CD4-positive, alpha-beta T cell treated with Interleukin-15 for 1 hour (primary cell): ENCODE measurements around the gene ALDH2.
"Not testable (repeated sequence)": the region's sequence is repeated elsewhere in the genome, so short reads cannot be mapped to it uniquely, and the experiment has no call there.

Source experiments
- DNase-seq: peaks from one replicate; pipeline ENCODE4 v3.0.0-alpha.2; 2020

ALDH2 gene

DNA sequence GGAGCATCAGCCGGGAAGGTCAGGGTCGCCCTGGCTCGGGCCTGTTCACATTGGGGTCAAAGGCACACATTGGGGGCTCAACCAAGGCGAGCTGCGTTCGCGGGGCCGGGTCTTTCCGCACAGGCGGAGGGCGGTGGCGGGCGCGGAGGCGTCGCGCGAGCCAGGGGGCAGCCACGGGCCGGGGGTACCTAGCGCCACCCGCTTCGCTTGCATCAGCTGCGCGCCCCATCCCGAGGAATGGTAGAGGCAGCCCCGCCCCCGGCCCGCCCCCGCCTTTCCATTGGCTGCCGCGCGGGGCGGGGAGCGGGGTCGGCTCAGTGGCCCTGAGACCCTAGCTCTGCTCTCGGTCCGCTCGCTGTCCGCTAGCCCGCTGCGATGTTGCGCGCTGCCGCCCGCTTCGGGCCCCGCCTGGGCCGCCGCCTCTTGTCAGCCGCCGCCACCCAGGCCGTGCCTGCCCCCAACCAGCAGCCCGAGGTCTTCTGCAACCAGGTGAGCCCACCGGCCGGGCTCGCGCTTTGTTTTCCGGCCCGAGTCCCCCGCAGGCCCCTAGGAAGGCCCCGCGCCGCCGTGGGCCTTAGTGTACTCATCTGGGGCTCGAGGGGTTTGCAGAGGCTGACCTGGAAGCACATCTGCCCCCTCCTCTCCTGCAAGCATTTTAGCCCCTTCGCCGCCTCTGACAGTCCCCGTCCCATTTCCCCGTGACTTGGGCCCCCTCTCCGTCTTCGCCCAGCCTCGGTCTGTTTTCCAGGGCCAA, at the start of gene ALDH2:
Gene ALDH2, plus strand, starts transcription at position 326 of the 754 bp plus-strand sequence. Its CDS starts 50 bp downstream, at position 376.
- peak; percentile 46 for DNase-seq

GRCh38 chr12:111719316-111719715, 47.4 kb upstream of the ALDH2 start:
- not testable (repeated sequence) for DNase-seq

DNA sequence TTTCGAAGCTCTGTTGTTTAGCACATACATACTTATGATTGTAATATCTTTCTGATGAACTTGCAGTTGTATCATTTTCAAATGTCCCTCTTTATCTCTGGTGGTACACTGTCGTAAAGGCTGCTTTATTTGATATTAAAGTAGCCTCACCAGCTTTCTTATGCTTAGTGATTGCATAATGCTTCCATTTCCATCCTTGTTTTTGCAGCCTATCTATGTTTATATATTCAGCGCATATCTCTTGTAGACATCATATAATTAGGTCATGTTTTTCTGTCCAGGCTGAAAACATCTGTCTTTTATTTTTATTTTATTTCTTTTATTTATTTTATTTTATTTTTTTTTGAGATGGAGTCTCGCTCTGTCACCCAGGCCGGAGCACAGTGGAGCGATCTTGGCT, 46.3 kb upstream of the ALDH2 start:
- no peak for DNase-seq

- not testable (repeated sequence) for DNase-seq
Measured at GRCh38 chr12:111723646-111724360, 42.9 kb upstream of the ALDH2 start.

- DNase-seq, result no peak
Measured at GRCh38 chr12:111728795-111729194, 37.9 kb upstream of the ALDH2 start.

DNA sequence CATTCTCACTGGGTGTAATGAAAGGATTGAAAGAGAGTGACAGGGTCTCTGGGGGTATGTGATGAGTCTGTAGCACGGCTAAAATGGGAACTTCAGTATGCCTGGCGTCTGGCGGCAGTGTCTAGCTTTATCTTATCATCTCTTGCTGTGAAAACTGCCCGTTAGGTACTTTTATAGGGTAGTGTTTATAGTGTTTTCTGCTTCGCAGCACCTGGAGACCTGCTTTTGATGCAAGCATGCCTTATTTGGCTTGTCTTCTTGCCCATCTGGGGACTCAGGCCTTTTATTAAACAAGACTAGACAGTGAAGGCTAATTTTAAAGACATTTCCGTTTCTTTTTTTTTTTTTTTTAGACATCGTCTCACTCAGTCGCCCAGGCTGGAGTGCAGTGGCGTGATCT, 36.3 kb upstream of the ALDH2 start:
- no peak for DNase-seq

DNA sequence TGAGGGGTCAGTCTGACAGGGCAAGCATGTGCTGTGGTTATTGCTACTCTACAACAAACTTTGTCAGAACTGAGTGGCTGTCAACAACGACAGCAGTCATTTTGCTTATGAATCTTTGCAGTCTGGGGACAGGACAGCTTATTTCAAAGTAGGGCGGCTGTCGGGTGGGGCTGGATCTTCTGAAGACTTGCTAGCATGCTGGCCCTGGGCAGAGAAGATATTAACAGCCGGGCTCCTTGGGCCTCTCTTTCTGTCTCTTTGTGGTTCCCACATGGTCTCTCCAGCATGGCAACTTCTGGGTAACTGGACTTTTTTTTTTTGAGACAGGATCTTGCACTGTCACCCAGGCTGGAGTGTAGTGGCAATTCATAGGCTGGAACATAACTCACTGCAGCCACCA, 33.9 kb upstream of the ALDH2 start:
- DNase-seq, result no peak

DNA sequence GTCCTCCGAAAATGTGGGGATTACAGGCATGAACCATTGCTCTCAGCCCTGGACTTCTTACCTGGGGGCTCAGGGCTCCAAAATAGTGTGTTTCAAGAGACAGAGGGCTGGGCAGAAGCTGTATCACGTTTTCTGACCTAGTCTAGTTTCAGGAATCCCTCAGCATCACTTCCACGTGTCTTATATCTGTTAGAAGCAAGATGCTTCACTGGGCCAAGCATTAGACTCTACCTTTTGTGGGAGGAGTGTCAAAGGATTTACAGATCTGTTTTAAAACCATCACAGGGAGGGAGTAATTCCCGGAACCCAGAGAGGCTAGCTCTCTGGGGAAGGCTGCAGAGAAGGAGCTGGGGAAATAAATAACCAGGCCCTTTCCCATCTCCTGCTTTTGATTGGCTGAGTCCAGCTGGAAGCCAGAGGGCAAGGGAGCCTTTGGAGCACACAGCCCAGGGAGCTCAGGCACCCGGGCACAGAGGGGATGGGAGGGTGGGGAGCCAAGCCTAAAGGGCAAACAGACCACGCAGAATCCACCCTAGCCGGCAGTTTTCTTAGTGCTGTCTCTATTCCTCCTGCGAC, 33.3 kb upstream of the ALDH2 start:
- DNase-seq, result no peak

DNA sequence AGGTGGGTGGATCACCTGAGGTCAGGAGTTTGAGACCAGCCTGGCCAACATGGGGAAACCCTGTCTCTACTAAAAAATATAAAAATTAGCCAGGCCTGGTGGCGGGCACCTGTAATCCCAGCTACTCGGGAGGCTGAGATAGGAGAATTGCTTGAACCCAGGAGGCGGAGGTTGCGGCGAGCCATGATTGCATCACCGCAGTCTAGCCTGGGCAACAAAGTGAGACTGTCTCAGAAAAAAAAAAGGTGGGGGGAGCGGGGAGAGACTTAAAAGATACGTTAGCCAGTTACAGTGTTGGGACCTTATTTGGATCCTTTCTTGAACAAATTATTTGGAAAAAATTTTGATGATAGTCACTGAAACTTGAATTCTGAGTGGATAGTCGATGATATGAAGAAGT, 27.2 kb upstream of the ALDH2 start:
- DNase-seq, result not testable (repeated sequence)

DNA sequence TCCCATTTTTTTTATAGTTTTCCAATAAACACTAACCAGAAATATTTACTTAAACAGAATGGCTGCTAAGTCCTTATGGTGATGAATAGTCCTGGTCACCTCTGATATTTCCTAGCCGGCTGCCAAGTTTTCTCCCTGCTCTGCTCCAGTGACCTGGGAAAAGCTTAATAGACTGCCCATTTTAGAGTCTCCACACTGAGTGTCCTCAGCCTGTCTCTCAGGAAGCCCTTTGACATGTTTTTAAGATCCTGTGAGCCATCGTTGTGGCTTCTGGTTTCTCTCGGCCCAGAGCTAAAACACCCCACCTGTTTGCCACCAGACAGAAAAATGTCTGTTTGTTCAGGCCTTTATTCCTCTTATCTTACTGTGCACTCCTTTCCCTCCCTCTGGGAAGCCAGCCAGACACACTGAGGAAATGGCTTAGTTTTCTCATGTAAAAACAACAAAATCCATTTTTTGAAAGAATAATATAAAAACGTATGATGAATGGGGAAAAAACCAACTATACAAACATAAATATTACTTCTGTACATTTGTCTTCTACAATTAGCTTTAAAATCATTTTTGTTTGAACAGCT, 25.4 kb upstream of the ALDH2 start:
- no peak for DNase-seq

DNA sequence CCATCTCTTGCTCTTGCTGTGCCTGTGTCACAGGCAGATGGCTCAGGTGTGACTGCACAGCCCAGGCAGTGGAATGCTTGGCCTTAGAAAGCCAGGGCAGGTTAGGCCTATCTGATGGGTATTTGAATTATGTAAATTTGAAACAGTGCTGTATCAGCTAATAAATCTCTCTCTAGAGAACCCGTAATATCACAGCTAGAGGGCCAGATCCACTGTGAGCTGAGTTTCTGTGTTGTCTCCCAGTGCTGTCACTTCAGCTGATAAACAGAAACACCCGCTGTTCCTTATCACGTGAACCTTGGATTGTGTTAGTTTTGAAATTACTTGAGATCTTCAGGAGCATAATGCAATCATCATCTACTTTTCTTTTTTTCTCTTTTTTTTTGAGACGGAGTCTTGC, 21.5 kb upstream of the ALDH2 start:
- no peak for DNase-seq

DNA sequence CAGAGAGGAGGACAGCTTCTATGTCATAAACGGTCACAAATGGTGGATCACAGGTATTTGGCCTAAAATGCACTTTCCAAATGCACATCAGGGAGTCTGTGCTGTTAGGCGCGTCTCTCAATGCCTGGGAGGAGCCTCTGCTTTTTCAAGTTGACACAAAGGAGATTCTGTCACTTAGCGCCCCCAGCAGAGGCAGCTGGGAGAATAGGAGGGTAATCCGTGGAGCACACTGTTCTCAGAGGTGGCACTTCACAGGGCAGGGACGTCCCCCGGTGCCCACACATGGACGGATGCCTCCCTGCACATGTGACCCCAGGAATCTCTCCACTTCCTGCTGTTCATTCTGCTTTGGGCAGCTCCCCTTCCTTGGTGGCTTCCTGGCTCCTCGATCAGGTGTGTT, 19.4 kb upstream of the ALDH2 start:
- no peak for DNase-seq

DNA sequence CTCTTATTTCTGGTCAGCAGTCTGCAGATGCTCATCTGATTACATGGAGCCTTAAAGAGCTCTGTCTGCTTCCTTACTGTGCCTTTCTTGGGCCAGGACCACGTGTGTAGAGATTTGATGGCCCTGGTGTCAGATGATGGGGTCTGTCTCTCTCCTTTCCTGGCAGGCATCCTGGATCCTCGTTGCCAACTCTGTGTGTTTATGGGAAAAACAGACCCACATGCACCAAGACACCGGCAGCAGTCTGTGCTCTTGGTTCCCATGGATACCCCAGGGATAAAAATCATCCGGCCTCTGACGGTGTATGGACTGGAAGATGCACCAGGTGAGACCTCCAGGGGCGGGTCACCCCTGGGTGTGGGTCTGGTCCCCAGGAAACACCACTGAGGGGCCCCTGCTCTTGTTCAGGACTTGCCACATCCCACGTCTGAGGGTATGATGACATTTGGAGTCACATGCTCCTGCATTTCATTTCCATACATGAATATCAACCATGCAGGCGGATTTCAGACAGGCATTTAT, 18.5 kb upstream of the ALDH2 start:
- no peak for DNase-seq

- no peak for DNase-seq
Measured at GRCh38 chr12:111748867-111749266, 17.9 kb upstream of the ALDH2 start.

DNA sequence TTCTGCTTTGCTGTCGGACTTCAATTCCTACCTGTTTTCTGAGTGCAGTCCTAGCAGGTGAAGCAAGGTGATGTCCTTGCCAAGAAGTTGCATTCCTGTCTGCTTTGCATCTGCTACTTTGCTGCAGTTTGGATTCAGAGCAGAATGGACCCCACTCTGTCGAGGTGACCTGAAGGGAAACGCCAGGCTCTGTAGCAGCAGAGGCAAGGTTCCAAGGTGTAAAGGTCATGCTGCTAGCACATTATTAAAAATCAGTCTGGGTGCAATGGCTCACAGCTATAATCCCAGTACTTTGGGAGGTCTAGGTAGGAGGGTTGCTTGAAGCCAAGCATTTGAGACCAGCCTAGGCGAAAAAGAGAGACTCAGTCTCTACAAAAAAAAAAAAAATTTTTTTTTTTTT, 17.3 kb upstream of the ALDH2 start:
- no peak for DNase-seq

DNA sequence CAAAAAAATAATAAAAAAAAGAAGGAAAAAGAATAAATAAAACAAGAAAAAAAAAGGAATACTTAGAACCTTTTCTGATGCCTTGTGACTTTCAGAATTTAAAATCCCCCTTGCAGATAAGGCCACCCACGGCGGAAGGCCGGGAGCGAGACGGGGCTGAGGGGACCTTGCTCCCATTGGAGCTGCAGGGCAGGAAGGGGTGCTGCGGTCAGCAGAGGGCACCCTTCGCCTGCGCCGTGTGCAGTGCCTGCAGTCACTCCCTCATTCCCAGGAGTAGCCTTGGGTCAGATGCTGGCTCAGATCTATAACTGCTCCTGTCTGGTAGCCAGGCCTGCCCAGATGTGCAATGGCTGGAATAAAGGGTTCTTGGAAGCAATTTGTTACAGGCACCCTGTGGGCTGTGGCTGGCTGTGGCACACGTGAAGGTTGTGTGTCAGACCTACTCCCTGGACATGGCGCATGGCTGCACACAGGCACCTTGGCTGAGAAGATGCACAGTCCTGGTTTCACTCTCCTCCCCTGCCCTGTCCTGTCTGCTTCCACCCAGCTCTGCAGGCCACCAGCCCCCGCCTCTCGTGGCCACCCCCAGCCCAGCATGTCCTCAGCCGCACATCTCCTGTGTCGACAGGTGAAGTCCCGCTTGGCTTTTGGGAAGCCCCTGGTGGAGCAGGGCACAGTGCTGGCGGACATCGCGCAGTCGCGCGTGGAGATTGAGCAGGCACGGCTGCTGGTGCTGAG, 13.4 kb upstream of the ALDH2 start:
- DNase-seq, result no peak

GRCh38 chr12:111754671-111755070, 12.1 kb upstream of the ALDH2 start:
- DNase-seq, result no peak

DNA sequence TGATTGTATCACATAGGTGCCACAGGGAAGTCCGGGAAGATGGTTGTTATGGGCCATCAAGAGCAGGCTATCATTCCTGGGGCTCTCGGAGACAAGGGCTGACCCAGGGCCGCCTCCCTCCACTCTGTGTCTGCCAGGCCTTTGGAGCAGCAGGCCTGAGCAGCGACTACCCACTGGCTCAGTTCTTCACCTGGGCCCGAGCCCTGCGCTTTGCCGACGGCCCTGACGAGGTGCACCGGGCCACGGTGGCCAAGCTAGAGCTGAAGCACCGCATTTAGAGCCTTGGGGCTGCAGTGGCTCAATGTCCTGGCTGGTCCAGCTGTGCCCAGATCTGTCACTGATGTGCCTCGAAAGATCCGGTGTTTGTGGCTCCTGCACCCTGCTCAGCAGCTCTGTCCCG, 10.5 kb upstream of the ALDH2 start:
- no peak for DNase-seq

GRCh38 chr12:111756681-111757080, 10.1 kb upstream of the ALDH2 start:
- no peak for DNase-seq

- DNase-seq, result peak; percentile 35
Measured at GRCh38 chr12:111757361-111758119, 9.2 kb upstream of the ALDH2 start.

GRCh38 chr12:111758120-111758561, 8.6 kb upstream of the ALDH2 start:
- DNase-seq, result no peak

- DNase-seq, result no peak
Measured at GRCh38 chr12:111759271-111759670, 7.5 kb upstream of the ALDH2 start.
